Osteoblast (primary cell): ENCODE measurements around the gene GPALPP1. TPM values are rescaled to one million over a fixed set of nuclear protein-coding genes. Genes with fewer than 3 reads are reported as not detected.

ENCODE experiments used
- DNase-seq: peaks from one replicate; pipeline ENCODE4 v3.0.0; 2011; ENCODE audit warnings: low spot score, mixed read lengths; ENCODE audit not compliant: insufficient read length; ENCODE audit errors: missing footprints
- H2AFZ ChIP-seq: 2 replicates; pipeline ENCODE4 v1.6.0; 2011; ENCODE audit warnings: mild to moderate bottlenecking, low read length
- H3K27ac ChIP-seq: 2 replicates; pipeline ENCODE4 v1.5.1; 2011; ENCODE audit warnings: mild to moderate bottlenecking, low read depth, low read length, moderate library complexity
- H3K27me3 ChIP-seq: 2 replicates; pipeline ENCODE4 v1.6.0; 2012; ENCODE audit warnings: mild to moderate bottlenecking, control low read depth, inconsistent platforms, low read length, moderate library complexity; ENCODE audit not compliant: insufficient read depth
- H3K36me3 ChIP-seq: 2 replicates; pipeline ENCODE4 v1.5.1; 2011; ENCODE audit warnings: mild to moderate bottlenecking, low read length, control low read depth, moderate library complexity; ENCODE audit not compliant: insufficient read depth
- H3K4me1 ChIP-seq: 2 replicates; pipeline ENCODE4 v1.5.1; 2011; ENCODE audit warnings: mild to moderate bottlenecking, low read length, control low read depth, moderate library complexity; ENCODE audit not compliant: insufficient read depth
- H3K4me2 ChIP-seq: 2 replicates; pipeline ENCODE4 v1.6.0; 2011; ENCODE audit warnings: mild to moderate bottlenecking, low read length; ENCODE audit not compliant: insufficient read depth
- H3K4me3 ChIP-seq: fragments of 200-600 bp; sonication (generic); 3 replicates; pipeline ENCODE4 v1.5.1; 2012; ENCODE audit warnings: mild to moderate bottlenecking, low read length, inconsistent platforms; ENCODE audit not compliant: insufficient read depth
- H3K79me2 ChIP-seq: 2 replicates; pipeline ENCODE4 v1.6.0; 2012; ENCODE audit warnings: mild to moderate bottlenecking, low read length, control low read depth, inconsistent platforms; ENCODE audit not compliant: insufficient read depth
- H3K9me3 ChIP-seq: 2 replicates; pipeline ENCODE4 v1.5.1; 2011; ENCODE audit warnings: low read depth, low read length, control low read depth
- H4K20me1 ChIP-seq: 2 replicates; pipeline ENCODE4 v1.6.0; 2012; ENCODE audit warnings: mild to moderate bottlenecking, low read length, control low read depth; ENCODE audit not compliant: insufficient read depth
- CTCF ChIP-seq: IDR thresholded peaks from 2 replicates; pipeline ENCODE4 v1.5.1; 2011; ENCODE audit warnings: mild to moderate bottlenecking, low read depth, low read length, moderate library complexity; ENCODE audit errors: extremely low read depth
- total RNA-seq: library from RNA; depleted of rRNA; stranded (reverse); fragments of >200 nt; gene quantifications from 2 replicates; pipeline ENCODE4 v1.2.3, GENCODE V29; 2012

Gene GPALPP1
- total RNA-seq, 1 donor, result 25.0 TPM

GRCh38 chr13:44972956-44973581 lies 16.3 kb upstream of the GPALPP1 start:
- H3K27me3 ChIP-seq, result no peaks in the 10 kb centered on the region
- H3K4me1 ChIP-seq, result peaks cover 22% of the 10 kb centered on the region
- no peaks in the 10 kb centered on the region for H3K9me3 ChIP-seq
- peak; percentile 61 for TF ChIP-seq CTCF
- H4K20me1 ChIP-seq, result no peaks in the 10 kb centered on the region
- H3K4me2 ChIP-seq, result no peak overlapping the region
- H3K27ac ChIP-seq, result peak overlapping the region; percentile 17
- H3K4me3 ChIP-seq, result no peak overlapping the region
- DNase-seq, result no peak
- H3K79me2 ChIP-seq, result peaks cover 11% of the 10 kb centered on the region
- peaks cover 15% of the 10 kb centered on the region for H3K36me3 ChIP-seq
- H2AFZ ChIP-seq, result no peak overlapping the region

GRCh38 chr13:44974056-44974793 lies 15.1 kb upstream of the GPALPP1 start:
- TF ChIP-seq CTCF, result no peak
- Histone ChIP-seq H3K4me2 (peak overlapping the region; percentile 19), H3K79me2 (peaks cover 11% of the 10 kb centered on the region), H2AFZ (peak overlapping the region; percentile 20), H3K4me3 (no peak overlapping the region), H3K4me1 (peaks cover 15% of the 10 kb centered on the region), H3K9me3 (no peaks in the 10 kb centered on the region), H3K27me3 (no peaks in the 10 kb centered on the region), H3K36me3 (peaks cover 26% of the 10 kb centered on the region), H4K20me1 (no peaks in the 10 kb centered on the region), H3K27ac (no peak overlapping the region)
- DNase-seq, result no peak

- H2AFZ ChIP-seq, result no peak overlapping the region
- H3K27me3 ChIP-seq, result no peaks in the 10 kb centered on the region
- peaks cover 7% of the 10 kb centered on the region for H3K79me2 ChIP-seq
- no peak for DNase-seq
- H3K4me2 ChIP-seq, result no peak overlapping the region
- no peak overlapping the region for H3K4me3 ChIP-seq
- H4K20me1 ChIP-seq, result no peaks in the 10 kb centered on the region
- H3K4me1 ChIP-seq, result peaks cover 11% of the 10 kb centered on the region
- H3K9me3 ChIP-seq, result no peaks in the 10 kb centered on the region
- no peak for TF ChIP-seq CTCF
- H3K36me3 ChIP-seq, result peaks cover 38% of the 10 kb centered on the region
- no peak overlapping the region for H3K27ac ChIP-seq
These were observed 13.1 kb upstream of the GPALPP1 start for GRCh38 chr13:44976196-44976595.

GRCh38 chr13:44976949-44977583 lies 12.3 kb upstream of the GPALPP1 start:
- Histone ChIP-seq H3K4me2 (no peak overlapping the region), H3K27ac (no peak overlapping the region), H3K27me3 (no peaks in the 10 kb centered on the region), H3K4me1 (peaks cover 11% of the 10 kb centered on the region), H3K9me3 (no peaks in the 10 kb centered on the region), H3K36me3 (peaks cover 38% of the 10 kb centered on the region), H3K4me3 (no peak overlapping the region), H4K20me1 (no peaks in the 10 kb centered on the region), H2AFZ (no peak overlapping the region), H3K79me2 (peaks cover 4% of the 10 kb centered on the region)
- TF ChIP-seq CTCF, result no peak
- no peak for DNase-seq
